NCI-H1436 treated with DMSO at 0.1 percent for 48 hours (cell line): Measurements from ENCODE around the gene PYDC1.
"Not testable (repeated sequence)": the region's sequence is repeated elsewhere in the genome, so short reads cannot be mapped to it uniquely, and the experiment has no call there.

Source experiments
- DNase-seq: peaks from one replicate; lab custom pipeline; 2025; lab: John Stamatoyannopoulos, UW

PYDC1 gene

GRCh38 chr16:31179219-31179746 is 37.7 kb downstream of the PYDC1 start:
- DNase-seq = no peak

DNA sequence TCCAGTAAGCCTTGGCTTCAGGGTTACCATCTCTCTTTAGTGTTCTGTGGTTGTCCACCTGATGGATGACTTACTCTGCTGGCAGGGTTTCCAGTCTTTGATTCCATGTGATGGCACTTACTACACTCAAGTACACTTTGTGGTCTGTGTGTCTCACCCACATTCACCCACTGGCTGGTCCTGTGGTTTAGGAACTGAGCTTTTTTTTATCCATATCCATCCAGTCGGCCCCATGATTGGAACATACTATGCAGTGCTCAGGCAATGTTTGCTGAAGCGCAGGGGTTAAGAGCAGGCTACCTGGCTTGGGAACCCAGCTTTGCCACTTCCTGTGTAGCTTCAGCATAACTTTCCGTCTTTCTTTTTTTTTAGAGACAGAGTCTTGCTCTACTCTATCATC is 39.8 kb downstream of the PYDC1 start:
- DNase-seq = no peak

DNA sequence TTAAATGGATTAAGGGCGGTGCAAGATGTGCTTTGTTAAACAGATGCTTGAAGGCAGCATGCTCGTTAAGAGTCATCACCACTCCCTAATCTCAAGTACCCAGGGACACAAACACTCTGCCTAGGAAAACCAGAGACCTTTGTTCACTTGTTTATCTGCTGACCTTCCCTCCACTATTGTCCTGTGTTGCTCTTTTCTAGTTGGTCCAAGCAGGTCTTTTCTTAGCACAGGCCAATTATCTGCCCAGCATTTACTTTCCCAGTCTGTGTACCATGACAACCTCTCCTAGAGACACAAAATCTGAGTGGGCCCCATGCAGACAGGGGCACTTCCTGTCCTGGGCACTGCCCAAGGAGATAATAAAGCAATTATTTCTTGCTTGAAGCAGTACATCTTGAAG is 46.9 kb downstream of the PYDC1 start:
- DNase-seq = not testable (repeated sequence)

DNA sequence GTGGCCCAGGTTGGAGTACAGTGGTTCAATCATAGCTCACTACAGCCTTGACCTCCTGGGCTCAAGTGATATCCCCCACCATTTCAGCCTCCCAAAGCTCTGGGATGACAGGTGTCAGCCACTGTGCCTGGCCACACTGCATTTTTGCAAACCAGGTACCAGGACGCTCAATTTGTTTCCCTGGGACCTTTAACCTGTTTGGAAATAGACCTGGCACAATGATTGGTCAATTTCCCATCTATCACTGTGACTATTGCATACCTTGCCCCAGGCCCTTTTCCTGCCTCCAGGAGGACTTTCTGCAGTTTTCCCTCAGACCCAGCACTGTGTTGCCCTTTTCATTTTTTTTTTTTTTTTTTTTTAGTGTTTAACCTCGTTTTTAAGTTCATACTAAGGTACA is 48.1 kb downstream of the PYDC1 start:
- DNase-seq = no peak

DNA sequence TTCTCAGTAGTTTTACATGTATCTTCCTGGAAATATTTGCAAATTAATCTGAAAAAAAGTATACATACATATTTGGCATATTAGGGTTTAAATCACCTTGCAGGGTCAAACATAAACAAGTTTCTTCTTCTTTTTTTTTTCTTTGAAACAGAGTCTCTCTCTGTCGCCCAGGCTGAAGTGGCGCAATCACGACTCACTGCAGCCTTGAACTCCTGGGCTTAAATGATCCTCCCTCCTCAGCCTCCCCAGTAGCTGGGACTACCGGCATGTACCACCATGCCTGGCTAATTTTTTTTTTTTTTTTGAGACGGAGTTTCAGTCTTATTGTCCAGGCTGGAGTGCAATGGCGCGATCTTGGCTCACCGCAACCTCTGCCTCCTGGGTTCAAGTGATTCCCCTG is 49.6 kb downstream of the PYDC1 start:
- no peak for DNase-seq
